Coronary artery (tissue), 2 donors: ENCODE results near the gene FBXO11.

Experiments
- DNase-seq: peaks from one replicate; pipeline ENCODE4 v3.0.0-alpha.2; 2017; ENCODE audit warnings: low spot score
- H3K27ac ChIP-seq, 2 donors: fragments of 200-600 bp; sonication (generic); one replicate each; pipeline ENCODE4 v1.5.1; 2016 to 2019
- H3K4me3 ChIP-seq: fragments of 200-600 bp; sonication (generic); 2 replicates; pipeline ENCODE4 v1.5.1; 2016; ENCODE audit warnings: mild to moderate bottlenecking, moderate library complexity
- TF ChIP-seq, protein P1 (sequence below): fragments of 200-600 bp; sonication (generic); IDR thresholded peaks from one replicate; pipeline ENCODE4 v1.5.1; 2019; ENCODE audit warnings: antibody characterized with exemption

FBXO11 gene

DNA sequence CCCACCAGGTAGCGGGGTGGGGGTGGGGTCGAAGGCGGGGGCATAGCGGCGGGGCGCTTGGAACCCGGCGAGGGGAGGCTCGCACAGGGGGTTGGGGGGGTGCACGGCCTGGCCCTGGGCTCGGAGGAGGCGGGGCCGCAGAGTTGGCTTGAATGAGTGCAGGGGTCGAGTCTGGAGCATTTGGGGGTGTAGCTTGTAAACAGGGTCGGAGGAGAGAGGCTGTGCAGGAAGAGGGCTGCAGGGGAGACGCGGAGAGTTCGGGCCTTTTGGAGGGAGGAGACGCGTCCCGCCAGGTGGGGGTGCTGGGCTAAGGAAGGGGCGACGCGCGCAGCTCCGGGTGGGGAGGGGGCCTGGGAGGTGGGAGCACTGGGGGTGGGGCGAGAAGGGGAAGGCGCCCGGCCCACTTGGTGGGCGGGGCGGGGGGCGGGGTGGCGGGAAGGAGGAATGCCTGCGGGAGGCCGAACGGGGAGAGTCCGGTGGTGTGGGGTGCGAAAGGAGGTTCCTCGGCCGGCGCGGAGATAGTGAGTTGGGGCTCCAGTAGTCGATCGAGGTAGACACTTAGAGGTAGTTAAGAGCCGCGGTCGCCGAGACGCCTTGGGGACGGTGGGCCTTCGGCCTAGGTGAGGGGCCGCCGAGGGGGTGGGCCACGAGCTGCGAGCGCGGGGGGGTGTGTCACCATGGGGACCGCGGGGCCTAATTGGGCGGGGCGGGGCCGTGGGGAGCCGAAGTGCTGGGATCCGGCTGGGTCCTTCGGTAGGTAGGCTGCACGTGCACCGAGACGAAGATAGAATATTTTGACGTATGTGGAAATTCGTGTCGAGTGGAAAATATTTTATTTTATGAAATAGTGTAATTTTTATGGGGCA, 122.6 kb downstream of the FBXO11 start:
- TF ChIP-seq, protein P1, sequence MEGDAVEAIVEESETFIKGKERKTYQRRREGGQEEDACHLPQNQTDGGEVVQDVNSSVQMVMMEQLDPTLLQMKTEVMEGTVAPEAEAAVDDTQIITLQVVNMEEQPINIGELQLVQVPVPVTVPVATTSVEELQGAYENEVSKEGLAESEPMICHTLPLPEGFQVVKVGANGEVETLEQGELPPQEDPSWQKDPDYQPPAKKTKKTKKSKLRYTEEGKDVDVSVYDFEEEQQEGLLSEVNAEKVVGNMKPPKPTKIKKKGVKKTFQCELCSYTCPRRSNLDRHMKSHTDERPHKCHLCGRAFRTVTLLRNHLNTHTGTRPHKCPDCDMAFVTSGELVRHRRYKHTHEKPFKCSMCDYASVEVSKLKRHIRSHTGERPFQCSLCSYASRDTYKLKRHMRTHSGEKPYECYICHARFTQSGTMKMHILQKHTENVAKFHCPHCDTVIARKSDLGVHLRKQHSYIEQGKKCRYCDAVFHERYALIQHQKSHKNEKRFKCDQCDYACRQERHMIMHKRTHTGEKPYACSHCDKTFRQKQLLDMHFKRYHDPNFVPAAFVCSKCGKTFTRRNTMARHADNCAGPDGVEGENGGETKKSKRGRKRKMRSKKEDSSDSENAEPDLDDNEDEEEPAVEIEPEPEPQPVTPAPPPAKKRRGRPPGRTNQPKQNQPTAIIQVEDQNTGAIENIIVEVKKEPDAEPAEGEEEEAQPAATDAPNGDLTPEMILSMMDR: no peak
- Histone ChIP-seq H3K27ac (peak overlapping the region; percentile 88 to 92), H3K4me3 (peak overlapping the region; percentile 91)
- peak; percentile 76 for DNase-seq

GRCh38 chr2:47782671-47783485, 123.4 kb downstream of the FBXO11 start, which contains the start of gene MSH6:
MSH6 (plus strand) TSS chr2:47783145; CDS start chr2:47783234, 89 bp downstream.
- H3K27ac ChIP-seq: peak within 1 kb of the TSS; percentile 88 to 92
- TF ChIP-seq, protein P1: no peak
- peak; percentile 92 for DNase-seq
- peak within 1 kb of the TSS; percentile 91 for H3K4me3 ChIP-seq

GRCh38 chr2:47782381-47782670, 124.0 kb downstream of the FBXO11 start:
- TF ChIP-seq, protein P1: no peak
- peak overlapping the region; percentile 88 to 92 for H3K27ac ChIP-seq
- no peak for DNase-seq
- H3K4me3 ChIP-seq: peak overlapping the region; percentile 91

DNA sequence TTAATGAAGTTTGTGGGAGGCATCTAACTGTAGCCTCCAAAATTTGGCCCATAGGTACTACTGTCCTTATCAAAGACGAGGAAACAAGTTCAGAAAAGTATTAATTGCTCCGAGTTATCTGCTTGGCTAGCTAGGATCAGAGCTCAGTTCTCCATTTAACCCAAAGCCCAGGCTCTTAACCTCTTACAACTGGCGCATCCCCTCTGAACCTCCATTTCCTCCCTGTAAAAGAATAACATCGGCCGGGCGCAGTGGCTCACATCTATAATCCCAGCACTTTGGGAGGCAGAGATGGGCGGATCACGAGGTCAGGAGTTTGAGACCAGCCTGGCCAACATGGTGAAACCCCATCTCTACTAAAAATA, 126.9 kb downstream of the FBXO11 start:
- DNase-seq: no peak
- TF ChIP-seq, protein P1: no peak
- Histone ChIP-seq H3K4me3 (no peak overlapping the region), H3K27ac (no peak overlapping the region)

DNA sequence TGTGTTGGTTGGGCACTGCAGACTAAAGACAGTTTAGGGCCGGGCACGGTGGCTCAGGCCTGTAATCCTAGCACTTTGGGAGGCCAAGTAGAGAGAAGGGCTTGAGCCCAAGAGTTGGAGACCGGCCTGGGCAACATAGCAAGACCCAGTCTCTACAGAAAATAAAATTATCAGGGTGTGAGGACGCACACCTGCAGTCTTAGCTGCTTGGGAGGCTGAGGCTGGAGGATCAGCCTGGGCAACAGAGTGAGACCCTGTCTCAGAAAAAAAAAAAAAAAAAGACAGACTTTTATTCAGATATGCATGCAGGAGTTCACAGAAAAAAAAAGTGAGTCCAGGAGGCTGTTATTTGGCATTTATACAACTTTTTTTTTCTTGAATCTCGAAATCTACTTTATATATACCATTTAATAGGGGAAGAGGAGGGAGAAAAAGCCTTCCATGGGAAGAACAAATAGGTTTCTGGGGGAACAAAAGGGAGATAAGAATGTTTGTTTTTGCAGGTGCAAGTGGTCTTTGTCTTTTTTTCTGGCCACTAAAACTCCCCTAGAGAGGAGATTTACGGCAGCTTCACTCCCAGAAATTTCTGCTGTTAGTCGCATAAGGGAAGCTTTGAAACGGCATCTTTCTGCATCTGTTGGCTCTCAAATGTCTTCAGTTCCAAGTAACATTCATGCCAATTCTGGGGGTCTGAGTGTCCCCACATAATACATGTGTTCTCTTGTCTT, 127.4 kb downstream of the FBXO11 start:
- no peak overlapping the region for H3K4me3 ChIP-seq
- no peak overlapping the region for H3K27ac ChIP-seq
- no peak for DNase-seq
- TF ChIP-seq, protein P1: no peak

GRCh38 chr2:47777277-47777937, 128.9 kb downstream of the FBXO11 start:
- Histone ChIP-seq H3K27ac (no peak overlapping the region), H3K4me3 (no peak overlapping the region)
- no peak for DNase-seq
- TF ChIP-seq, protein P1: no peak
